Measurements from ENCODE around the gene CNPY2. TPM values are rescaled to one million over a fixed set of nuclear protein-coding genes. Genes with fewer than 3 reads are reported as not detected.
"Not testable (repeated sequence)": the region's sequence is repeated elsewhere in the genome, so short reads cannot be mapped to it uniquely, and the experiment has no call there.

The CNPY2 gene
- polyA plus RNA-seq, 12 donors = 36.5 to 90.7 (median 57.4) TPM; not detected in 1

- not testable (repeated sequence) for DNase-seq
Observed at GRCh38 chr12:56266068-56266692, 49.6 kb downstream of the CNPY2 start.

DNA sequence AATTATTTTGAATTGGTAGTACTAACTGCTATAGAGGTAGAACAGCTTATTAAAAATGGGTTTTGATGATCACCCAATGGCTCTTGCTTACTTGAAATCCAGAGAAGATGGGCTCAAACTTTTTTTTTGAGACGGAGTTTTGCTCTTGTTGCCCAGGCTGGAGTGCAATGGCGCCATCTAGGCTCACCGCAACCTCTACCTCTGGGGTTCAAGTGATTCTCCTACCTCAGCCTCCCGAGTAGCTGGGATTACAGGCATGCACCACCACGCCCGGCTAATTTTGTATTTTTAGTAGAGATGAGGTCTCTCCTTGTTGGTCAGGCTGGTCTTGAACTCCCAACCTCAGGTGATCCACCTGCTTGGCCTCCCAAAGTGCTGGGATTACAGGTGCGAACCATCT lies 52.8 kb downstream of the CNPY2 start:
- not testable (repeated sequence) for DNase-seq

GRCh38 chr12:56261503-56262232 lies 54.1 kb downstream of the CNPY2 start:
- no peak for DNase-seq

DNA sequence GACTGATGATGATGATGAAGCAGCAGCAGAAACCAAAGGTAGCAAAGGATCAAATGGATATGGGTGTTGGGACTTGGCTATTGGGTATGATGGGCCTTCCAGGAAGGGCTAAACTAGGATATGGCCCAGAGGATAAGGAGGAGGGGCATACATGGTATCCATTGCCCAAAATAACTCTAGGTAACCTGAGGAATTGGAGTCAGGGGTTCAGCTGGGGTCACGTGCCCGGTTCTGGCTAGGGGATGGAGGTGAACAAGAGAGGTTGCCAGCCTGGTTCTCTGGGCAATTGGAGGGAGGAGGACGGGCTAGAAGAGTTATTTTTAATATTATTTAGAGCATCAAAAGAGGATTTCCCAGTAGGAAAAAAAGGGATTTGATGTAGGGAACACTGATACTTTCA lies 54.9 kb downstream of the CNPY2 start:
- no peak for DNase-seq

- no peak for DNase-seq
Observed at GRCh38 chr12:56260380-56260779, 55.4 kb downstream of the CNPY2 start.

Other genes starting within 250 kb of the CNPY2 start
- 1,000 to 10,000 TPM in 1 of 12 donors, 100 to 1,000 TPM in 11; 119 to 2,162 (median 195) TPM for gene ERBB3, start 235.8 kb downstream of the CNPY2 start, polyA plus RNA-seq (ENCODE audit: insufficient read length in 12 of 12)
- gene PA2G4, start 211.4 kb downstream of the CNPY2 start, polyA plus RNA-seq (ENCODE audit: insufficient read length in 12 of 12) = 100 to 1,000 TPM in 9 of 12 donors, 10 to 100 TPM in 2, not detected in 1; 94.9 to 156 (median 115) TPM
- over 10,000 TPM in 1 of 12 donors, 1,000 to 10,000 TPM in 11; 2,042 to 11,980 (median 5,603) TPM for gene RPL41, start 199.4 kb downstream of the CNPY2 start, polyA plus RNA-seq (ENCODE audit: insufficient read length in 12 of 12)
- 1 to 10 TPM in 11 of 12 donors, not detected in 1; 3.3 to 8.8 (median 5.0) TPM for gene ZC3H10, start 197.7 kb downstream of the CNPY2 start, polyA plus RNA-seq (ENCODE audit: insufficient read length in 12 of 12)
- gene ESYT1, start 187.7 kb downstream of the CNPY2 start, polyA plus RNA-seq (ENCODE audit: insufficient read length in 12 of 12) = 10 to 100 TPM in 11 of 12 donors, not detected in 1; 40.1 to 83.4 (median 75.0) TPM
- 1,000 to 10,000 TPM in 2 of 12 donors, 100 to 1,000 TPM in 10; 364 to 1,212 (median 828) TPM for gene MYL6B, start 163.4 kb downstream of the CNPY2 start, polyA plus RNA-seq (ENCODE audit: insufficient read length in 12 of 12)
- gene MYL6, start 157.6 kb downstream of the CNPY2 start, polyA plus RNA-seq (ENCODE audit: insufficient read length in 12 of 12) = 1,000 to 10,000 TPM in 11 of 12 donors, not detected in 1; 1,137 to 1,762 (median 1,374) TPM
- gene SMARCC2, start 126.5 kb downstream of the CNPY2 start, polyA plus RNA-seq (ENCODE audit: insufficient read length in 12 of 12) = 100 to 1,000 TPM in 1 of 12 donors, 10 to 100 TPM in 10, not detected in 1; 56.4 to 105 (median 65.4) TPM
- gene RNF41, start 94.1 kb downstream of the CNPY2 start, polyA plus RNA-seq (ENCODE audit: insufficient read length in 12 of 12) = 10 to 100 TPM in 11 of 12 donors, not detected in 1; 35.3 to 47.1 (median 41.8) TPM
- gene NABP2, start 91.6 kb downstream of the CNPY2 start, polyA plus RNA-seq (ENCODE audit: insufficient read length in 12 of 12) = 10 to 100 TPM in 11 of 12 donors, not detected in 1; 14.7 to 36.7 (median 17.3) TPM
- gene SLC39A5, start 85.9 kb downstream of the CNPY2 start, polyA plus RNA-seq (ENCODE audit: insufficient read length in 12 of 12) = 10 to 100 TPM in 1 of 12 donors, 1 to 10 TPM in 2, under 1 TPM in 7, not detected in 2; 0.13 to 85.4 (median 0.59) TPM
- 10 to 100 TPM in 11 of 12 donors, not detected in 1; 12.6 to 25.2 (median 17.7) TPM for gene ANKRD52, start 57.6 kb downstream of the CNPY2 start, polyA plus RNA-seq (ENCODE audit: insufficient read length in 12 of 12)
- gene COQ10A, start 49.0 kb downstream of the CNPY2 start, polyA plus RNA-seq (ENCODE audit: insufficient read length in 12 of 12) = 10 to 100 TPM in 11 of 12 donors, not detected in 1; 13.5 to 32.5 (median 17.4) TPM
- 100 to 1,000 TPM; 136 to 255 (median 226) TPM for gene CS, start 15.7 kb downstream of the CNPY2 start, polyA plus RNA-seq (ENCODE audit: insufficient read length in 12 of 12)
- gene PAN2, start 18.0 kb upstream of the CNPY2 start, polyA plus RNA-seq (ENCODE audit: insufficient read length in 12 of 12) = 10 to 100 TPM in 11 of 12 donors, not detected in 1; 30.5 to 85.6 (median 47.9) TPM
- gene IL23A, start 22.9 kb upstream of the CNPY2 start, polyA plus RNA-seq (ENCODE audit: insufficient read length in 12 of 12) = 1 to 10 TPM in 1 of 12 donors, under 1 TPM in 7, not detected in 4; 0.26 to 2.2 (median 0.58) TPM
- gene STAT2, start 44.1 kb upstream of the CNPY2 start, polyA plus RNA-seq (ENCODE audit: insufficient read length in 12 of 12) = 100 to 1,000 TPM in 2 of 12 donors, 10 to 100 TPM in 9, not detected in 1; 33.4 to 116 (median 56.4) TPM
- gene APOF, start 46.9 kb upstream of the CNPY2 start, polyA plus RNA-seq (ENCODE audit: insufficient read length in 12 of 12) = under 1 TPM in 3 of 12 donors, not detected in 9; 0.07 to 0.12 (median 0.11) TPM
- gene TIMELESS, start 133.4 kb upstream of the CNPY2 start, polyA plus RNA-seq (ENCODE audit: insufficient read length in 12 of 12) = 10 to 100 TPM in 9 of 12 donors, 1 to 10 TPM in 2, not detected in 1; 9.8 to 23.6 (median 16.1) TPM
- gene MIP, start 138.7 kb upstream of the CNPY2 start, polyA plus RNA-seq (ENCODE audit: insufficient read length in 12 of 12) = under 1 TPM in 4 of 12 donors, not detected in 8; 0.19 to 0.34 (median 0.23) TPM
- gene SPRYD4, start 152.6 kb upstream of the CNPY2 start, polyA plus RNA-seq (ENCODE audit: insufficient read length in 12 of 12) = 1 to 10 TPM in 11 of 12 donors, not detected in 1; 1.4 to 3.4 (median 2.3) TPM
- 1 to 10 TPM in 1 of 12 donors, under 1 TPM in 6, not detected in 5; 0.15 to 1.2 (median 0.50) TPM for gene GLS2, start 172.2 kb upstream of the CNPY2 start, polyA plus RNA-seq (ENCODE audit: insufficient read length in 12 of 12)
- 10 to 100 TPM in 11 of 12 donors, not detected in 1; 13.3 to 71.1 (median 26.4) TPM for gene RBMS2, start 205.8 kb upstream of the CNPY2 start, polyA plus RNA-seq (ENCODE audit: insufficient read length in 12 of 12)

Data from muscle of arm (tissue), 12 donors.